ENCODE data around the gene PPP1R12C.
A peak's percentile ranks its signal among the peaks of the same experiment; 100 is the strongest.

PPP1R12C gene

DNA sequence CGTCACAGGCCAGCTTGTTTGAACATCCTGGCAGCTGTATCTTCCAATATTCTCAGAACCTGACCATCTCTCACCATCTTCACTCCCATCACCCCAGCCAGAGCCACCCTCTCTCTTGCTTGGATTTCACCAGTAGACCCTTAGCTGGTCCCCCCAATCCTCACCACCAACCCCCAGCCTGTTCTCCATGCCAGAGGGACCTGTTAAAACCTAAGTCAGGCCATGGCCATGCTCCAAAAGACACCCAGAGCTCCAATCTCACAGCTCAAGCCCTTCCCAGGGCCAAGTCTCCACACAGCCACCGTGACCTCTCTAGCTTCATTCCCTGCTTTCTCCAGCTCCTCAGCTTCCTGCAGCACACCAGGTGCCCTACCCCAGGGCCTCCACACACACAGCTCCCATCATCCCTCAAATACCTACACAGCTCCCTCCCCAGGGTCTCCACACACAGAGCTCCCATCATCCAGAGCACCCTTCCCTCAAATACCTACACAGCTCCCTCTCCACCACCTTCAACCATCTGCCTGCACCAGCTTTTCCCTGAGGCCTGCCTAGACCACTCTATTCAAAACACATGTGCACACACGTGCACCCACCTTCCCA, 28.0 kb downstream of the PPP1R12C start:
- no peak for DNase-seq

DNA sequence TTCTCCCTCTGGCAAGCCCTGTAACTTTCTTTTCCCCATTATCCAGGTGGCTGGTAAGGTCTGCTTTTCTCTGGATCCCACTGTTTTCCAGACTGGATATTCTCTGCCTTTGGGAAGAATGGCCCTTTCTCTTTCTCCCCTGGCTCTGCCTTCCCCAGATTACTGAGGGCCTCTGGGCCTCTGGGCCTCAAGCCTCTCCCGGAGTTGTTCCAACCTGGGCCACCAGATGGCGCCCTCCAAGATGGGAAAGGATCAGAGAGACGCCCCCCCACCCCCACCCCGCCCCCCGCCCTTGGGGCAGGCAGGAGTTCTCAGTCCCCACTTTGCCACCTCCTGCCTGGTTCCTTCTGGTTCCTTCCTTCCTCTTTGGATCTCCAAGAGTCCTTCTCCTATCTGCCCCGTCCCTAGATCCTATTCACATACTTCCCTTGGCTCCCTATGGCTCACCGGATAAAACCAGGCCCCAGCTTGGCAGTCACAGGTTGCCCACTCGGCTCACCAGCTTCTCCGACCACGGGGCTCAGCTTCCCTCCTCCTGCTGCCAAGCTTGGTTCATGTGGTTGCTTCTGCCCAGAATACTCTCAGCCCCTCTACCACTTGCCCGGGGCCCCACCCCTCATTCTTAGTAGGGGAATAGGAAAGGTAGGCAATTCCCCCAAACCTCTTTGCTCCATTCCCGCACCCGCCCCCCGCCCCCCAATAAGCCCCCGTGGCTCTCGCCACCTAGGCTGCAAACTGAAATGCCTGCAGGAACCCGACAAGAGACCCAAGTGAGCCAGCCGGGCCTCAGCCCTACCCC, 28.7 kb downstream of the PPP1R12C start:
- DNase-seq = peak; percentile 49 to 72 (median 65)

DNA sequence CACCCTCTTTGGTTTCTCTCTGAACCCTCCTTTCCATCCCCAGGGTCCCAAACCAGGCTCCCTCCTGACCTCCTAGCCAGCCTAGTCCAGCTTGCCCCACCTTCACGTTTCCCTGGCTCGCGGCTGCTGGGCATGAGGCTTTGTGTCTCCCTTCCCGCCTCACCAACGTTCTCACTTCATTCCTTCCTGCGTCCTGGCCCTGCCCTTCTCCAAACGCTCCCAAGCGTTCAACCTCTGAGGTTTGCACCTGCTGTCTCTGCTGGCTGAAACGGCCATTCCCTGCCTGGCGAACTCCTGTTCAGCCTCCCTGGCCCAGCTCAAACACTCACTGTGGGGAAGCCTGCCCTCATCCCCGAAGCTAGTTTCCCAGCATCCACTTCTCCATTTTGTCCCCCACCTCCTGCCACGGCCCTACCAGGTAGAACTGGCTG, 29.4 kb downstream of the PPP1R12C start:
- no peak for DNase-seq

- DNase-seq = no peak
Measured at GRCh38 chr19:55087542-55087901, 29.9 kb downstream of the PPP1R12C start.

GRCh38 chr19:55086730-55087541, 30.5 kb downstream of the PPP1R12C start:
- peak in 4 of 5 experiments; percentile 14 to 55 (median 34) for DNase-seq

GRCh38 chr19:55085923-55086715, 31.3 kb downstream of the PPP1R12C start:
- no peak for DNase-seq

DNA sequence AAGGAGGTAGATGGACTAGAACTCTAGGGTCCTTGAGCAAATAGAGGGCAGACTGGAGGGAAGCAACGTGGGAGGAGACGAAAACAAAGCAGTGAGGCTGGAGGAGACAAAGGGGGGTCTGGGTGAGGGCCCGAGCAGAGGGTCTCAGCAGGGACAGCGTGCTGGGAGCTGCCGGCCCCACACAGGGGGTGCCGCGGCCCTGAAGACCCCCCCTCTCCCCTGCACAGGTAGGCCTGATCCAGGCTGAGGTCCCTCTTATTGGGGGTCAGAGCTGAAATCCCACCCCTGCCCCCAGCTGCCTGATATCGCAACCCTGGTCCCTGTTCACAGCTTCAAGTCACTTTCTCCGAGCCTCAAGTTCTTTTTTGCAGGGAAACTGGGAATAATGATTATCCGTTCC, 33.0 kb downstream of the PPP1R12C start:
- DNase-seq = no peak

DNA sequence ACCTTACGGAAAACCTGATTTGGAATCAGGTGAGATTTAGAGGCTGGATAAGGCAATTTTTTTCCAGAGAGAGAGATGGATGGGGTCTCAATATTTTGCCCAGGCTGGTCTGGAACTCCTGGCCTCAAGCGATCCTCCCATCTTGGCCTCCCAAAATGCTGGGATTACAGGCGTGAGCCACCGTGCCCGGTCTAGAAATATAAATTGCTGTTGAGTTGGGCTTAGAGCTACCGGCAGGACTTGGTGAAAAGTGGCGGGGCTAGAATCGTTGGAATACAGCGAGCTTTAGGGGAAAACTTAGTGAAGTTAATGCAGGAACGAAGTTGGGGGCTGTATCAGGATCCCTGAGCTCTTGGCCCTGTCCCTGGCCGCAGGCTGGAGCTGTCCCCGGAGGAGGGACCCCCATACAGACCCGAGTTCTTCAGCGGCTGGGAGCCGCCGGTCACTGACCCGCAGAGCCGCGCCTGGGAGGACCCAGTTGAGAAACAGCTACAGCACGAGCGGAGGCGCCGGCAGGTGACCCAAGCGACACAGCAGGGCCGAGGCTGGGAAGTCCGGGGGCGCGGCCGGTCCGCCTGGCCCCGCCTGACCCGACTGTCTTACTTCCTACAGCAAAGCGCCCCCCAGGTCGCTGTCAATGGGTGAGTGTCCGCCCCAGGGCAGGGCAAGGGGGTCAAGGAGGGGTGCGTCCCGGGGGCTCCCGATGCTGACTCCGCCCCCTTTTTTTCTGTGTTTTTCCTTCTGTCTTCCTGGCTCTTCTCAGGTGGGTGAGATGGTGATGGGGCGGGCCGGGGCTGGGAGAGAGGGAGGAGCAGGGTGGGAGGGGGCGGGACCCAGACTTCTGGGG, 34.2 kb downstream of the PPP1R12C start:
- no peak for DNase-seq

- DNase-seq = peak in 4 of 5 experiments; percentile 27 to 69 (median 38)
Measured at GRCh38 chr19:55082020-55082851, 35.2 kb downstream of the PPP1R12C start.

DNA sequence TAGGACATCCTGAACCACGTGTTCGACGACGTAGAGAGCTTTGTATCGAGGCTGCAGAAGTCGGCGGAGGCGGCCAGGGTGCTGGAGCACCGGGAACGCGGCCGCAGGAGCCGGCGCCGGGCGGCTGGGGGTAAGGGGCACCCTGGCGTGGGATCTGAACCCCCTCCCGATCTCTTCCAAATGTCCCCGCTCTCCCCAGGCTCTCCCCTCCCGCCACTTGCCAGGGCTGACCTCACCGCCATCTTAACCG, 35.7 kb downstream of the PPP1R12C start:
- DNase-seq = no peak

DNA sequence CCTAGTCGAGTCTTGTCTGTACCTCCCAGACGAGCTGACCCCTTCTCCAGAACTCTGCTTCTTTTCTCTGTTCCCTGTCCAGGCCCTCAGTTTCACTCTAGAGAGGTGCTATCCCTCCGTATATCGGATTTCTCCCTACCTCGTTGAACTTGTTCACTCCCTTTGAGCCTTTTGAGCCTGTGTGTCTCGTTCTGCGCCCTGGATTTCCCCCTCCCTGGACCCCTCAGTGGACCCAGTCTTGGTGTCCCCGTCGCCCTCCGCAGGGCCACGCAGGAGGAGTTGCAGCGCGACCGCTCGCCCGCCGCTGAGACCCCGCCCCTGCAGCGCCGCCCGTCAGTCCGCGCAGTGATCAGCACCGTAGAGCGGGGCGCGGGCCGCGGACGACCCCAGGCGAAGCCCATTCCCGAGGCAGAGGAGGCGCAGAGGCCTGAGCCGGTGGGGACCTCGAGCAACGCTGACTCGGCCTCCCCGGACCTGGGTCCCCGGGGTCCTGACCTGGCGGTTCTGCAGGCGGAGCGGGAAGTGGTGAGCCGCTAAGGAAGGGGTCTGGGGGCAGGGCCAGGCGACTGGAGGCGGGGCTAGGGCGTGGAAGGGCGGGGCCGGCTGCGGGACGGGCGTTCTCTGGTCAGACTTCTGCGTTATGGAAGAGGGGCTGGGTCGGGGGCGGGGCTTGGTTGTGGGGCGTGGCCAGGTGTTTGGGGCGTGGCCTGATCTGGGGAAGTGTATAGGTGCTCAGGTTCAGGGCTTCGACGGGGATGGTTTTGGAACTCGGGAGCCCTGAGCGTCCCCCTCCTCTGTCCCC, 36.3 kb downstream of the PPP1R12C start:
- peak; percentile 81 to 93 (median 85) for DNase-seq

DNA sequence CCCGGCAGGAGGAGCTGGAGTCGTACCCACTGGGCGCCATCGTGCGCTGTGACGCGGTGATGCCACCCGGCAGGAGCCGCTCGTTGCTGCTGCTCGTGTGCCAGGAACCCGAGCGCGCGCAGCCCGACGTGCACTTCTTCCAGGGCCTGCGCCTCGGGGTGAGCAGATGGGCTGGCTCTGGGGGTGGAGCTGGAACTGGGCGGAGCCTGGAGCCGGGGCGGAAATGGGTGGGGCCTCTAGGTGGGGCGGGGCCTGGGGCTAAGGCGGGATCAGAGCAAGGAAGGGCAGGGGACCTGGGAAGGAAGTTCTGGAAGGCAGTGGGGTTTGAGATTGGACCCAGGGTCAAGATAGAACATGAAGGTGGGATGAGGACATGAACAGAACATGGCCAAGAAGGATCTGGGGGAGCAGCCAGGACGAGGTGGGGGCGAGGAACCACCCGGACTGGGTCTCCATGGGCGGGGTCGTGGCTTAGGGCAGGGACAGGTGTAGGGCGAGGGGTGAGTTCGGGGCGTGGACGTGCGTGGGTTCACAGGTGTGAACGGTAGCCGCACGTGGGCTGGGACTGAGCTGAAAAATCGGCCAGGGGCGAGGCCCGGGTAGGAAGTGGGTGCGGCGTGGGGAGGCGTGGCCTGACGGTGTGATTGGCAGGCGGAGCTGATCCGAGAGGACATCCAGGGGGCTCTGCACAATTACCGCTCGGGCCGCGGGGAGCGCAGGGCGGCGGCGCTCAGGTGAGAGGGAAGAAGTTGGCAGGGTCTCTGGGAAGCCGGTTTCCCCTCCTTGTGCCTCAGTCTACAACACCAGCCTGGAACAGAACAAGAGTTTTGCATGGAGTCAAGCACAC, 37.1 kb downstream of the PPP1R12C start:
- DNase-seq = peak in 4 of 5 experiments; percentile 35 to 82 (median 44)

DNA sequence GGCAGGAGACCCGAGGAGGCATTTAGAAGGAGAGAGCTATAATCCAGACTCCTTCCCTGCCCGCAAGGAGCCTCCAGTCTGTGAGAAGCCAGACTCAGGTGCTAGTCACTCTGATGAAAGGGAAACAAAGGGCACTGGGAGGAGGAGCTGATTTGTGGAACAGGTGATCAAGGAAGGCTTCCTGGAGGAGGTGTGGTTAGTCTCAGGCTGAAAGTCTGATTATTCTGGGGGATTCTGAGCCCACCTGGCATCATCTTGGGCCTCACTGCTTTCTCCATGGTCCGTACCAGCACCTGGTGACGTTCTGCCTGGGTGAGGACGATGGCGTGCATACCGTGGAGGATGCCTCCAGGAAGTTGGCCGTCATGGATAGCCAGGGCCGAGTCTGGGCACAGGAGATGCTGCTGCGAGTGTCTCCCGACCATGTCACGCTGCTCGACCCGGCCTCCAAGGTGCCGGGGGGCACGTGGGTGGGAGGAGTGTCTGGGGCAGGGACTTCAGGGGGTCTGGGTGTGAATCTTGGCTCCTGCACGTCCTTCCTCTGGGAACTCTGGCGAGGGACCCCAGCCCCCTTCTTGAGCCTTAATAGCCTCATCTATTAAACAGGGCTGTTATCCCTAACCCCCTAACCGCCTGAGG, 37.9 kb downstream of the PPP1R12C start:
- no peak for DNase-seq

DNA sequence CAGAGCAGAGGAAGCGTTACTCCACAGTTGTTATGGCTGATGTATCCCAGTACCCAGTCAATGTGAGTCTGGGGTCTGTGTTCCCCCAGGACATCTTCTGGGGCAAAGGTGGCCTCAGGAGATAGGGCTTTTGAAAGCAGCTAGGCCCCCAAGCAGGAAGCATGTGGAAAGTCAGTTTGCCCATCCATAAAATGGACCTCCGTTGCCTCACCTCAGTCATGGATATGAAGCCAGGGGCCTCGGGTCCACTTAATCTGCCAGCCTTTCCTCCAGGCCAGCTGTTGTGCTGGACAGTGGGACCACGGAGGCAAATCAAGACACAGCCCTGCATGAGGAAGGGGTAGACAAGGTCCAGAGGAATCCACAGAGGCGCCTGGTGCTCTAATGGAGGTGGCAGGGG, 38.4 kb downstream of the PPP1R12C start:
- no peak for DNase-seq

- no peak for DNase-seq
Measured at GRCh38 chr19:55077106-55077505, 40.3 kb downstream of the PPP1R12C start.

- DNase-seq = no peak
Measured at GRCh38 chr19:55076321-55076720, 41.1 kb downstream of the PPP1R12C start.

DNA sequence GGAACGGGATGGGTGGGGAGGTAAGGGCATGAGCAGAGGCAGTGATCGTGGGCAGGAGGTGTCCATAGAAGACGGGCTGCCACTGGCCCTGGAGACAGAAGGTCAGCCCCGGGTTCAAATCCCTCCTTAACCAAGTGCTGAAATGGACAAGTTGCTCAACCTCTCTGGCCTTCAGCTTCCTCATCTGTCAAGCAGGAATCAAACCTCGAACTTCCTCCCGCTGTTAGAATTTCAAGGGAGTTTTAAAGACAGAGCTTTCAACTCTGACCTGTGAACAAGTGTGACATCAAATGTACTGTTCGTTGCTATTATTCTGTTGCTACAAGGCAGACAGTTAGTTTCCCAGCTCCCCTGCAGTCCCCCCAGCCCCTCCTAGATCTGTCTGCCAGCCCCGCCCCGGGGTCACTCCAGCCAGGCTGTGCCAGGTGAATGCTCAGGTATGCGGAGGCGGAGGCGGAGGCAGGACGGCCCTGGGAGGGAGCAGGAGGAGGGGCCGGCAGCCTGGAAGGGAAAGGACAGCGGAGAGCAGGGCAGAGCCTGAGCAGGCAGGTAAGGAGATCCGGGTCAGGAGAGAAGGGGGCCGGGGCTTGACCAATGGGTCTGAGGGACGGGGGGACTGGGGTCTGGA, 42.0 kb downstream of the PPP1R12C start, which contains the start of gene EPS8L1:
EPS8L1 (plus strand) TSS at position 499 of the 628 bp plus-strand sequence. CDS start 576 bp downstream, outside the sequence.
- no peak for DNase-seq

- no peak for DNase-seq
Measured at GRCh38 chr19:55071913-55072312, 45.5 kb downstream of the PPP1R12C start.

Data from T-helper 2 cell (primary cell).